Astrocyte (in vitro differentiated cells and primary cell): ENCODE results near the gene CHST3. TPM values are rescaled to one million over a fixed set of nuclear protein-coding genes. Genes with fewer than 3 reads are reported as not detected.

Experiments
- DNase-seq: peaks from one replicate; pipeline ENCODE4 v3.0.0-alpha.2; 2010; ENCODE audit warnings: low read depth
- FAIRE-seq: peaks from 2 replicates; lab custom pipeline; 2011; peaks lifted over from hg19 to GRCh38; lab: Jason Lieb, UNC
- H2AFZ ChIP-seq: 2 replicates; pipeline ENCODE4 v1.6.0; 2012; ENCODE audit warnings: low read depth, low read length, inconsistent platforms
- H3K27ac ChIP-seq: 2 replicates; pipeline ENCODE4 v1.5.1; 2011; ENCODE audit warnings: low read depth, low read length, inconsistent platforms
- H3K27me3 ChIP-seq: 2 replicates; pipeline ENCODE4 v1.6.0; 2011; ENCODE audit warnings: low read length, inconsistent platforms; ENCODE audit not compliant: insufficient read depth
- H3K36me3 ChIP-seq: 2 replicates; pipeline ENCODE4 v1.5.1; 2011; ENCODE audit warnings: low read length, inconsistent platforms; ENCODE audit not compliant: insufficient read depth
- H3K4me1 ChIP-seq: 2 replicates; pipeline ENCODE4 v1.5.1; 2011; ENCODE audit warnings: low read length, inconsistent platforms; ENCODE audit not compliant: insufficient read depth
- H3K4me2 ChIP-seq: 2 replicates; pipeline ENCODE4 v1.6.0; 2012; ENCODE audit warnings: low read length, inconsistent platforms
- H3K4me3 ChIP-seq: 2 replicates; pipeline ENCODE4 v1.5.1; 2011; ENCODE audit warnings: low read depth, mild to moderate bottlenecking, low read length, inconsistent platforms; ENCODE audit not compliant: insufficient read depth
- H3K79me2 ChIP-seq: 2 replicates; pipeline ENCODE4 v1.6.0; 2012; ENCODE audit warnings: mild to moderate bottlenecking, low read length, inconsistent platforms; ENCODE audit not compliant: insufficient read depth
- H3K9ac ChIP-seq: 2 replicates; pipeline ENCODE4 v1.6.0; 2012; ENCODE audit warnings: mild to moderate bottlenecking, low read length, inconsistent platforms
- H3K9me3 ChIP-seq: 2 replicates; pipeline ENCODE4 v1.5.1; 2012; ENCODE audit warnings: low read depth, mild to moderate bottlenecking, low read length, inconsistent platforms; ENCODE audit not compliant: insufficient read depth
- H4K20me1 ChIP-seq: 2 replicates; pipeline ENCODE4 v1.6.0; 2012; ENCODE audit warnings: low read length, inconsistent platforms; ENCODE audit not compliant: insufficient read depth
- H3K27ac Mint-ChIP-seq: one replicate; pipeline ENCODE4 v1.8.0; 2021; ENCODE audit warnings: mild to moderate bottlenecking, mixed read lengths; ENCODE audit not compliant: unreplicated experiment
- H3K27me3 Mint-ChIP-seq: one replicate; pipeline ENCODE4 v1.8.0; 2021; ENCODE audit warnings: low read depth, mixed read lengths; ENCODE audit not compliant: unreplicated experiment
- H3K36me3 Mint-ChIP-seq: one replicate; pipeline ENCODE4 v1.8.0; 2021; ENCODE audit warnings: low read depth, mixed read lengths; ENCODE audit not compliant: unreplicated experiment
- H3K4me1 Mint-ChIP-seq: one replicate; pipeline ENCODE4 v1.8.0; 2021; ENCODE audit warnings: low read depth, mixed read lengths; ENCODE audit not compliant: unreplicated experiment
- H3K4me3 Mint-ChIP-seq: one replicate; pipeline ENCODE4 v1.8.0; 2021; ENCODE audit warnings: mild to moderate bottlenecking, moderate library complexity, mixed read lengths; ENCODE audit not compliant: unreplicated experiment
- H3K9me3 Mint-ChIP-seq: one replicate; pipeline ENCODE4 v1.8.0; 2021; ENCODE audit warnings: mild to moderate bottlenecking, mixed read lengths; ENCODE audit not compliant: unreplicated experiment
- EZH2 ChIP-seq: IDR thresholded peaks from 2 replicates; pipeline ENCODE4 v1.6.1; 2012; ENCODE audit warnings: mild to moderate bottlenecking, low read length, inconsistent platforms; ENCODE audit not compliant: insufficient read depth
- total RNA-seq: library from RNA; stranded (reverse); gene quantifications from 2 replicates; pipeline ENCODE4 v1.2.1, GENCODE V29; 2021
- TF ChIP-seq, protein P1 (sequence below): IDR thresholded peaks from 2 replicates; pipeline ENCODE4 v1.5.1; 2011; ENCODE audit warnings: low read depth, mild to moderate bottlenecking, inconsistent platforms, low read length, moderate library complexity; ENCODE audit not compliant: insufficient read depth

The CHST3 gene
- total RNA-seq, 1 donor from 2014 or later, result 43.5 TPM

DNA sequence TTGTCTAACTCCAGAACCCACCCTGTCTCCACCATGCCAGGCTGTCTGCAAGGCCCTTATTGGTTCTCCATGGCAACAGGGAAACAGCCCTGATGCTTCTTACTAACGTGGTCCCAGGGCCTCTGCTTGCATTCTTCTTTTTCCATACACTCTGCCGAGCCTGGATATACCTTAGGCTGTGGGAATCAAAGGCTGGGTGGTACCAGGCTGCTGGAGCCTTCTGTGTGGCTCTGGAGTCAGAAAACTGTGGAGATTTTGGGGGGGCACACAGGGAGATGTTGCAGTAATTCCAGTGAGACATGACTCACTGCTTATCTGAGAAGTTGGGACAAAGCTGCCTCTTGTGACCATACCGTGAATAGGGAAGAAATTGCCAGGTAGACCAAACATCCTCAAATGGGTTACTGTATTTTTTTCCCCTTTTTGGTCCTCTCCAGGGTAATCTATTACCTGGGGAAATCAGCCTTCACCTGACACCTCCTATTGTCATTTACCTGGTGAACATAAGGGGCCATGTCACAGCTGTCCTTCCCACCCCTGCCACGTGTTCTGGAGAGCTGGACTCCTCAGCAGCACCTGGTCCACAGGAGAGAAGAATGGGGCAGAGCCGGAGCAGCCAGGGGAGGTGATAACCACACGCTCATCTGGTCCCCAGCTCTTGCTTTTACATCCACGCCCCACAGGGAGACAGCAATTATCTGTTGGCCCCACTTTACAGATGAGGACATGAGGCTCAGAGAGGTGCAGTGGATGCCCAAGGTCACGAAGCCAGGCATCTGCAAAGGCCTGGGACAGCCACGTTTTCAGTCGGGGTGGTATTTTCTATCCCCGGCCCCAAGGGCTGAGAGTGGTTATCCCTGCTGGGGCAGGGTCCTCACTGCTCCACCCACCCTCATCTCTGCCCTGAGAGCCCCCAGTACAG lies 4.6 kb downstream of the CHST3 start:
- no peaks in the 10 kb centered on the region for H3K27me3 ChIP-seq
- no peak overlapping the region for H3K27ac ChIP-seq
- Mint-ChIP-seq H3K36me3 (peaks cover 3% of the 10 kb centered on the region), H3K27ac (peak overlapping the region; percentile 83), H3K9me3 (no peaks in the 10 kb centered on the region), H3K27me3 (no peaks in the 10 kb centered on the region), H3K4me1 (peaks cover 54% of the 10 kb centered on the region), H3K4me3 (peak overlapping the region; percentile 1)
- peak overlapping the region; percentile 10 for H3K9ac ChIP-seq
- DNase-seq, result no peak
- H4K20me1 ChIP-seq, result peaks cover 73% of the 10 kb centered on the region
- H2AFZ ChIP-seq, result no peak overlapping the region
- H3K4me2 ChIP-seq, result peak overlapping the region; percentile 40
- TF ChIP-seq, protein P1, sequence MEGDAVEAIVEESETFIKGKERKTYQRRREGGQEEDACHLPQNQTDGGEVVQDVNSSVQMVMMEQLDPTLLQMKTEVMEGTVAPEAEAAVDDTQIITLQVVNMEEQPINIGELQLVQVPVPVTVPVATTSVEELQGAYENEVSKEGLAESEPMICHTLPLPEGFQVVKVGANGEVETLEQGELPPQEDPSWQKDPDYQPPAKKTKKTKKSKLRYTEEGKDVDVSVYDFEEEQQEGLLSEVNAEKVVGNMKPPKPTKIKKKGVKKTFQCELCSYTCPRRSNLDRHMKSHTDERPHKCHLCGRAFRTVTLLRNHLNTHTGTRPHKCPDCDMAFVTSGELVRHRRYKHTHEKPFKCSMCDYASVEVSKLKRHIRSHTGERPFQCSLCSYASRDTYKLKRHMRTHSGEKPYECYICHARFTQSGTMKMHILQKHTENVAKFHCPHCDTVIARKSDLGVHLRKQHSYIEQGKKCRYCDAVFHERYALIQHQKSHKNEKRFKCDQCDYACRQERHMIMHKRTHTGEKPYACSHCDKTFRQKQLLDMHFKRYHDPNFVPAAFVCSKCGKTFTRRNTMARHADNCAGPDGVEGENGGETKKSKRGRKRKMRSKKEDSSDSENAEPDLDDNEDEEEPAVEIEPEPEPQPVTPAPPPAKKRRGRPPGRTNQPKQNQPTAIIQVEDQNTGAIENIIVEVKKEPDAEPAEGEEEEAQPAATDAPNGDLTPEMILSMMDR, result no peak
- no peak for TF ChIP-seq EZH2
- no peaks in the 10 kb centered on the region for H3K9me3 ChIP-seq
- H3K4me3 ChIP-seq, result no peak overlapping the region
- no peak for FAIRE-seq
- H3K79me2 ChIP-seq, result peaks cover 86% of the 10 kb centered on the region
- H3K36me3 ChIP-seq, result no peaks in the 10 kb centered on the region
- H3K4me1 ChIP-seq, result peaks cover 59% of the 10 kb centered on the region

DNA sequence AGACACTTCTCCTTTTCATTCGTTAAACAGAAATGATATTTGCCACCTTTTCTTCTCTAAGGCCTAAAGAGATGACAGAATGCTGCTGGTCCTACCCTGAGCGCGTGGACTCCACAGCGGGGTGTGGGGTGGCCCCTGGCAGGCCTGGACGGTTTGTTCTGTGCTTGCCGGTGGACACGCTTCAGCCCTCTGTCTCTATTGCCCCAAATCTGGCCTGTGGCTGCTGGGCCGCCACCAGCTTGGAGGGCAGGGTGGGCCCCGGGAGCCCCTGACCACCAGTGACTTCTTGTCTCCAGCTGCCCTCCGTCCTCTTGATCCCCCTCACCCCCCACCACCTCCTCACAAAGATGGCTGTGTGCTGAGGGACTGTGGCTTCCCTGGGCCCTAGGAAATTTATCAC lies 5.7 kb downstream of the CHST3 start:
- H3K36me3 Mint-ChIP-seq, result peaks cover 3% of the 10 kb centered on the region
- H3K36me3 ChIP-seq, result no peaks in the 10 kb centered on the region
- DNase-seq (no peak), FAIRE-seq (no peak)
- no peak overlapping the region for H3K27ac ChIP-seq
- H3K4me2 ChIP-seq, result peak overlapping the region; percentile 46
- peaks cover 64% of the 10 kb centered on the region for H3K4me1 Mint-ChIP-seq
- no peaks in the 10 kb centered on the region for H3K27me3 ChIP-seq
- peaks cover 83% of the 10 kb centered on the region for H4K20me1 ChIP-seq
- H3K4me3 ChIP-seq, result no peak overlapping the region
- H3K27me3 Mint-ChIP-seq, result no peaks in the 10 kb centered on the region
- H2AFZ ChIP-seq, result no peak overlapping the region
- H3K9me3 ChIP-seq, result no peaks in the 10 kb centered on the region
- H3K79me2 ChIP-seq, result peaks cover 89% of the 10 kb centered on the region
- no peak overlapping the region for H3K9ac ChIP-seq
- no peak overlapping the region for H3K4me3 Mint-ChIP-seq
- no peaks in the 10 kb centered on the region for H3K9me3 Mint-ChIP-seq
- H3K27ac Mint-ChIP-seq, result no peak overlapping the region
- H3K4me1 ChIP-seq, result peaks cover 67% of the 10 kb centered on the region
- no peak for TF ChIP-seq EZH2
- TF ChIP-seq, protein P1, result no peak

DNA sequence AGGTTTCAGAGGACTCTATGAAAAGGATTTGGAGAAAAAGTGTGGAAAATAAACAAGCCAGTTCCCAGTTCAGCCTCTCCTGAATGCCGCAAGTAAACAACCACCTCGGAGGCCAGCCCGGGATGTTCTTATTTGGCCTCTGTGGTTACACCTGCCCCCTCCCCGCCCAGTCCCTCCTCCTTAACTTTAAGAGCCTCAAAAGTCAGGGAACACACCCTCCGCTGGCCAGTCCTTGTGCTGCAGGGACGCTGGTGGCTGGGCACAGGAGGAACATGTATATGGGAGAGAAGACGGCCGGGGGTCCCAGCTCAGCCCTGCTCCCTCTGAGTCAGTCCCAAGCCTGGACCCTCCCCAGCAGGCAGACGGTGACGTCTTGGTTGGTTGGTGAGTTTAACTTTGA lies 6.1 kb downstream of the CHST3 start:
- no peak for DNase-seq
- H3K36me3 ChIP-seq, result no peaks in the 10 kb centered on the region
- Mint-ChIP-seq H3K4me1 (peaks cover 68% of the 10 kb centered on the region), H3K27ac (no peak overlapping the region), H3K27me3 (no peaks in the 10 kb centered on the region), H3K36me3 (peaks cover 3% of the 10 kb centered on the region), H3K4me3 (no peak overlapping the region), H3K9me3 (no peaks in the 10 kb centered on the region)
- H3K27me3 ChIP-seq, result no peaks in the 10 kb centered on the region
- no peak overlapping the region for H2AFZ ChIP-seq
- FAIRE-seq, result no peak
- peaks cover 87% of the 10 kb centered on the region for H4K20me1 ChIP-seq
- TF ChIP-seq EZH2, result no peak
- TF ChIP-seq, protein P1, result no peak
- H3K79me2 ChIP-seq, result peaks cover 85% of the 10 kb centered on the region
- H3K4me3 ChIP-seq, result no peak overlapping the region
- H3K27ac ChIP-seq, result no peak overlapping the region
- H3K9me3 ChIP-seq, result no peaks in the 10 kb centered on the region
- H3K4me1 ChIP-seq, result peaks cover 67% of the 10 kb centered on the region
- H3K9ac ChIP-seq, result peak overlapping the region; percentile 5
- H3K4me2 ChIP-seq, result peak overlapping the region; percentile 46
